Activated naive CD4-positive, alpha-beta T cell treated with anti-CD3 and anti-CD28 coated beads for 36 hours (primary cell): ENCODE data around the gene PECR. TPM values are rescaled to one million over a fixed set of nuclear protein-coding genes. Genes with fewer than 3 reads are reported as not detected.

ENCODE experiments used
- CTCF ChIA-PET: fragments of 350-600 bp; sonication (Branson Sonifier 250); formaldehyde crosslinking; loops from one replicate; lab custom pipeline; 2021; ENCODE audit warnings: antibody characterized with exemption; lab: Charles Lee
- DNase-seq: peaks from one replicate; pipeline ENCODE4 v3.0.0-alpha.2; 2020
- H3K27ac Mint-ChIP-seq: one replicate; pipeline ENCODE4 v1.8.0; 2021; ENCODE audit warnings: mild to moderate bottlenecking, mixed read lengths
- H3K27me3 Mint-ChIP-seq: one replicate; pipeline ENCODE4 v1.8.0; 2021; ENCODE audit warnings: low read depth, mixed read lengths
- H3K36me3 Mint-ChIP-seq: one replicate; pipeline ENCODE4 v1.8.0; 2021; ENCODE audit warnings: low read depth, mixed read lengths
- H3K4me1 Mint-ChIP-seq: one replicate; pipeline ENCODE4 v1.8.0; 2021; ENCODE audit warnings: low read depth, mixed read lengths
- H3K4me3 Mint-ChIP-seq: one replicate; pipeline ENCODE4 v1.8.0; 2021; ENCODE audit warnings: mild to moderate bottlenecking, moderate library complexity, mixed read lengths
- H3K9me3 Mint-ChIP-seq: one replicate; pipeline ENCODE4 v1.8.0; 2021; ENCODE audit warnings: mixed read lengths
- intact Hi-C: fragments of 100-400 bp; cut with micrococcal nuclease; formaldehyde crosslinking; loops from one replicate; pipeline ENCODE4 v1.15.1; 2023
- total RNA-seq, 2 experiments: library from RNA; stranded (reverse); gene quantifications; one replicate each; pipeline ENCODE4 v1.2.3, GENCODE V29; 2021

PECR gene
- total RNA-seq, 2 experiments from 2014 or later = 18.8 to 20.9 TPM

GRCh38 chr2:216021768-216022565 is 59.6 kb downstream of the PECR start:
- H3K27me3 Mint-ChIP-seq = no peaks in the 10 kb centered on the region
- CTCF ChIA-PET = interaction anchor here (0.6 to 6.7 kb wide), 14 partner anchors 8 to 81 kb away, joined by 3 to 111 read pairs (median 4); partner anchors contain the start of gene MREG

GRCh38 chr2:216018709-216019108 is 62.9 kb downstream of the PECR start:
- CTCF ChIA-PET = interaction anchor here (0.6 to 0.9 kb wide), 4 partner anchors 11 to 70 kb away, joined by 3 to 4 read pairs (median 3); no protein-coding TSS in a partner anchor
- H3K27ac Mint-ChIP-seq = no peak overlapping the region
- H3K36me3 Mint-ChIP-seq = no peaks in the 10 kb centered on the region
- intact Hi-C loops = loop anchor here (5.0 to 10.0 kb wide), 2 partner anchors 329 to 334 kb away; no protein-coding TSS in a partner anchor
- no peaks in the 10 kb centered on the region for H3K27me3 Mint-ChIP-seq
- H3K4me1 Mint-ChIP-seq = peaks cover 38% of the 10 kb centered on the region
- no peak overlapping the region for H3K4me3 Mint-ChIP-seq
- no peaks in the 10 kb centered on the region for H3K9me3 Mint-ChIP-seq
- no peak for DNase-seq

More at GRCh38 chr2:216021768-216022565, 59.6 kb downstream of the PECR start:
- intact Hi-C loops = no loop called here
- DNase-seq = no peak
- Mint-ChIP-seq H3K27ac (no peak overlapping the region), H3K36me3 (no peaks in the 10 kb centered on the region), H3K4me1 (peaks cover 10% of the 10 kb centered on the region), H3K9me3 (no peaks in the 10 kb centered on the region), H3K4me3 (no peak overlapping the region)

- no peak overlapping the region for H3K27ac Mint-ChIP-seq
- H3K36me3 Mint-ChIP-seq = no peaks in the 10 kb centered on the region
- no peaks in the 10 kb centered on the region for H3K9me3 Mint-ChIP-seq
- no peaks in the 10 kb centered on the region for H3K27me3 Mint-ChIP-seq
- H3K4me1 Mint-ChIP-seq = peaks cover 46% of the 10 kb centered on the region
- CTCF ChIA-PET = interaction anchor here (0.9 to 3.2 kb wide), 3 partner anchors 12 to 91 kb away, joined by 3 to 12 read pairs (median 6); no protein-coding TSS in a partner anchor
- no peak overlapping the region for H3K4me3 Mint-ChIP-seq
- intact Hi-C loops = loop anchor here (5.0 to 10.0 kb wide), 2 partner anchors 330 to 333 kb away; no protein-coding TSS in a partner anchor
- peak; percentile 77 for DNase-seq
Measured at GRCh38 chr2:216017365-216017764, 64.2 kb downstream of the PECR start.

DNA sequence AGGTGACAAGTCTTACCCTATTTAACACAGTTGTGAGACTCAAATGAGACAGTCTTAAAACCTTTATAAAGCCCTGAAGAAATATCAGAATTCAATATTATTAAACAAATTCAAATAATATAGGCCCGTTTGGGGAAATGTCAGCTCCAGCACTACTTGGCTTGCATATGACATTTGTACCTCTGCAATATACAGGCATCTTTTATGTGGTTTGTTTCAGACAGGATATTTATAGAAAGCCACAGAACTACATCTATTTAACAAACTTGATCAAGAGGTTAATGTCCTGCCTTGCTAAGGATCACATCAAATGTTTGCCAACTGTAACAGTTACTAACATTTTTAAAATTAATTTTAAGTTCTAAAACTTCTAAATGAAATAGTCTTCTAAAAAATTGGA is 65.0 kb downstream of the PECR start:
- H3K27ac Mint-ChIP-seq = no peak overlapping the region
- H3K36me3 Mint-ChIP-seq = no peaks in the 10 kb centered on the region
- no peaks in the 10 kb centered on the region for H3K27me3 Mint-ChIP-seq
- no peak overlapping the region for H3K4me3 Mint-ChIP-seq
- no peaks in the 10 kb centered on the region for H3K9me3 Mint-ChIP-seq
- H3K4me1 Mint-ChIP-seq = peaks cover 49% of the 10 kb centered on the region
- CTCF ChIA-PET = interaction anchor here (0.6 to 3.2 kb wide), 6 partner anchors 11 to 648 kb away, joined by 3 to 12 read pairs (median 6); partner anchors contain the start of gene XRCC5
- intact Hi-C loops = loop anchor here (1.0 to 10.0 kb wide), 6 partner anchors 10 to 396 kb away; partner anchors contain the start of gene SMARCAL1
- DNase-seq = no peak

DNA sequence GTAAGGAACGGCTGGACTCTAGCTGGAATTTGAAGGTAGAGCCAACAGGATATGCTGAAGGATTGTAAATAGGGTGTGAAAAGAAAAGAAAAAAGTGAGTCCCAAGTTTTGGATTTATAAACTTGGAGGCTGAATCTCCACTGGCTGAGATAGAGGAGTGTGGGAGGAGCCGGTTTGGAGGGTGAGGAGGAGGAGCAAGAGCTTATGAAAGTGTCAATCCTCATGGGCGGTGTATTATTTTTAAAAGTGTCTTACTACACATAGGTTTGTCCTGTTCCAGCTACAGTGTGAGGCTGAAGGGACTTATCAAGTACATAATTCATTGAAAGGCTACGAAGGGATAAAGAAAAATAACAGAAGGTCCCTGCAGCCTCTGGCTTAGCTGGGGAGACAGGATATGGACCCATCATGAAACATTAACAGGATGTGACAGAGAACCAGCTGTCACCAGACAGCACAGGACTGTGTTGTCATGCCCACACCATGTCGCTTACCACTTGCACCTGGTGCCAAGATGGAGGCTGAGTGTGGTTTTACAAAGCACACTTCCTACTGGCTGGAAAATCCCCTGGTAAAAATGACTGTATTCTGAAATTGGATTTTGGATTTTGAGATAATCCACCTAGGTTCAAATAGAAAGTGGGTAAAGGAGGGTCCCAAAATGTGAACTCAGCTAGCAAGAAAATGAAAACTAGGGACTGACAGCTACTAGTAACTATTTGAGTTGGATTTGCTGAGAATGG is 65.7 kb downstream of the PECR start:
- intact Hi-C loops = loop anchor here (1.0 to 10.0 kb wide), 6 partner anchors 10 to 396 kb away; partner anchors contain the start of gene SMARCAL1

DNA sequence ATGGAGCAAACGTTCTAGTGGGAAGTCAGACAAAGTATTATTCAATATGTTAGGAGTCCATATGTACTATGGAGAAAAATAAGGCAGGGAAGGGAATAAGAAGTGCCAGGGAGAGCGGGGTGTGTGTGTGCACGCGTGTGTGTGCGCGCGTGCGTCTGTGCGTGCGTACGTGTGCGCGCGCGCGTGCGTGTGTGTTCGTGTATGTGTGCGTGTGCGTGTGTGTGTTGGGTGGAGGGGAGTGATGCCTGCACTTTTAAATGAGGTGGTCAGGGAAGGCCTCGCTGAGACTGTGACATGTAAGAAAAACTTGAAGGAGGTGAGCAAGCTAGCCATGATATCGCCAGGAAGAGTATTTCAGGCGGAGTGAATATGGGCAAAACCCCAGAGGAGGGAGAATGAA is 66.6 kb downstream of the PECR start:
- Mint-ChIP-seq H3K4me1 (peaks cover 49% of the 10 kb centered on the region), H3K4me3 (no peak overlapping the region), H3K27me3 (no peaks in the 10 kb centered on the region), H3K36me3 (no peaks in the 10 kb centered on the region), H3K27ac (no peak overlapping the region), H3K9me3 (no peaks in the 10 kb centered on the region)
- CTCF ChIA-PET = interaction anchor here (1.3 to 3.2 kb wide), 3 partner anchors 17 to 65 kb away, joined by 4 to 12 read pairs (median 7); no protein-coding TSS in a partner anchor
- intact Hi-C loops = loop anchor here (5.0 to 10.0 kb wide), 3 partner anchors 330 to 703 kb away; partner anchors contain the start of gene ATIC
- no peak for DNase-seq

More for the DNA sequence above, 65.7 kb downstream of the PECR start:
- Mint-ChIP-seq H3K4me1 (peaks cover 49% of the 10 kb centered on the region), H3K36me3 (no peaks in the 10 kb centered on the region), H3K4me3 (peak overlapping the region; percentile 30), H3K27ac (peak overlapping the region; percentile 71), H3K9me3 (no peaks in the 10 kb centered on the region), H3K27me3 (no peaks in the 10 kb centered on the region)
- DNase-seq = peak; percentile 83
- CTCF ChIA-PET = interaction anchor here (0.6 to 3.2 kb wide), 6 partner anchors 10 to 94 kb away, joined by 4 to 12 read pairs (median 6); partner anchors contain the start of gene XRCC5

- CTCF ChIA-PET = interaction anchor here (0.6 to 3.2 kb wide), 6 partner anchors 9 to 63 kb away, joined by 3 to 12 read pairs (median 4); no protein-coding TSS in a partner anchor
- H3K36me3 Mint-ChIP-seq = no peaks in the 10 kb centered on the region
- H3K27me3 Mint-ChIP-seq = no peaks in the 10 kb centered on the region
- DNase-seq = no peak
- no peaks in the 10 kb centered on the region for H3K9me3 Mint-ChIP-seq
- peak overlapping the region; percentile 53 for H3K4me3 Mint-ChIP-seq
- no peak overlapping the region for H3K27ac Mint-ChIP-seq
- peaks cover 51% of the 10 kb centered on the region for H3K4me1 Mint-ChIP-seq
- intact Hi-C loops = loop anchor here (5.0 to 10.0 kb wide), 2 partner anchors 329 to 702 kb away; partner anchors contain the start of gene ATIC
Measured at GRCh38 chr2:216014006-216014405, 67.6 kb downstream of the PECR start.

GRCh38 chr2:216013080-216013909 is 68.3 kb downstream of the PECR start, which contains the start of gene MREG:
Gene MREG, minus strand, starts transcription at chr2:216013551. Its CDS starts 224 bp downstream, at chr2:216013327.
- intact Hi-C loops = loop anchor here (1.0 to 10.0 kb wide), 4 partner anchors 63 to 1204 kb away; partner anchors contain the start of genes ATIC and BARD1
- H3K4me1 Mint-ChIP-seq = peaks cover 51% of the 10 kb centered on the region

GRCh38 chr2:216012830-216013079 is 68.9 kb downstream of the PECR start:
- CTCF ChIA-PET = interaction anchor here (1.6 to 2.7 kb wide), 2 partner anchors 10 to 12 kb away, joined by 3 to 11 read pairs; no protein-coding TSS in a partner anchor
- no peaks in the 10 kb centered on the region for H3K36me3 Mint-ChIP-seq
- DNase-seq = no peak
- peak overlapping the region; percentile 81 for H3K4me3 Mint-ChIP-seq
- intact Hi-C loops = loop anchor here (1.0 to 10.0 kb wide), 4 partner anchors 62 to 1204 kb away; partner anchors contain the start of genes ATIC and BARD1
- no peak overlapping the region for H3K27ac Mint-ChIP-seq
- H3K27me3 Mint-ChIP-seq = no peaks in the 10 kb centered on the region
- H3K4me1 Mint-ChIP-seq = peaks cover 48% of the 10 kb centered on the region
- H3K9me3 Mint-ChIP-seq = no peaks in the 10 kb centered on the region

More at GRCh38 chr2:216013080-216013909, 68.3 kb downstream of the PECR start, which contains the start of gene MREG:
- H3K27me3 Mint-ChIP-seq = no peaks in the 10 kb centered on the region
- peak within 1 kb of the TSS; percentile 81 for H3K4me3 Mint-ChIP-seq
- H3K9me3 Mint-ChIP-seq = no peaks in the 10 kb centered on the region
- H3K36me3 Mint-ChIP-seq = no peaks in the 10 kb centered on the region
- H3K27ac Mint-ChIP-seq = no peak within 1 kb of the TSS
- CTCF ChIA-PET = interaction anchor here (0.9 to 2.7 kb wide), 5 partner anchors 9 to 62 kb away, joined by 3 to 11 read pairs (median 5); no protein-coding TSS in a partner anchor
- DNase-seq = peak; percentile 91

DNA sequence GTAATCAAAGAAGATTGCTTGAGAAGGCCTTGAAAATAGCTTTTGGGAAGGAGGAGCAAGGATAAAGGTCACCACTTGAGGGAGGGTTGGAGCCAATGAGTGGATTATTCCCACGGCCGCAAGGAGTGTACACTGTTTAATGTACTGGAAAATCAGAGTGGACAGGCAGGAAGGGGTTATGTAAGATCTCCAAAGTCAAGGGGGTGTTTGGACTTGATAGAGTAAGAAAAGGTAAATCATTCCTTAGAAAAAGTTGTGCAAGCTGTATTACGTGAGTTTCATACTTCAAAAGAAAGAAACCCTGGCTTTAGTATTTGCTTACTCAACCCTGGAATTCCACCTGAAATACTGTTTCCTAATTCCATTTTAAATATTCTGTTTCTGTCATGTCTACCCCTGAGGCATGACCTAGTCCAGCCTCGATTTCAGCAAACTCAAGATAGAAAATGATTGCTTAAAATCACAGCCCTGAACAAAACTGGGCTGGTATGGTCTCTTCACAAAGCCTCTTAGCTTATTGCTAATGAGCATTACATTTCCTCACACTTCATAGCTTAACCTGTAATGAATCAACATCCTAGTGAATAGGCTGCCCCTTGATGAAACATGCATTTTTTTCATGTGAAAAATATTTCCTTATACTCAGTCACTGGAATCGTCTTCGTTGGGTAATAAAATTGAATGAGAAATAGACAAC is 69.3 kb downstream of the PECR start:
- Mint-ChIP-seq H3K4me1 (peaks cover 44% of the 10 kb centered on the region), H3K27me3 (no peaks in the 10 kb centered on the region), H3K9me3 (no peaks in the 10 kb centered on the region), H3K36me3 (no peaks in the 10 kb centered on the region), H3K4me3 (peak overlapping the region; percentile 81), H3K27ac (no peak overlapping the region)
- intact Hi-C loops = loop anchor here (2.0 to 10.0 kb wide), 3 partner anchors 327 to 1203 kb away; partner anchors contain the start of genes ATIC and BARD1
- no peak for DNase-seq
- CTCF ChIA-PET = interaction anchor here (1.2 to 2.7 kb wide), 4 partner anchors 10 to 61 kb away, joined by 3 to 11 read pairs (median 4); no protein-coding TSS in a partner anchor
